ENCODE measurements around the gene CLEC4E. TPM values are rescaled to one million over a fixed set of nuclear protein-coding genes. Genes with fewer than 3 reads are reported as not detected.

Gene CLEC4E
- total RNA-seq, 4 donors from 2014 or later, result 0.42 to 1.6 (median 0.81) TPM

GRCh38 chr12:8508910-8509841 is 31.5 kb downstream of the CLEC4E start:
- no peak for DNase-seq (ENCODE audit: low spot score in 2 of 2)
- H3K4me3 ChIP-seq (ENCODE audit: low read depth, poor library complexity, severe bottlenecking), result no peak overlapping the region
- TF ChIP-seq POLR2A (IDR thresholded peaks at IDR 0.05) (no peak), CTCF (IDR thresholded peaks at IDR 0.05) (no peak)
- WGBS, 2 donors, result 49 to 54% methylated on average over 12 of the region's 12 CpGs
- intact Hi-C loops (cut with DNase I; ENCODE audit: low total_unique reads), result no loop called here

- no peak for DNase-seq (ENCODE audit: low spot score in 2 of 2)
- WGBS, 2 donors, result 75 to 82% methylated on average over 3 of the region's 3 CpGs
- intact Hi-C loops (cut with DNase I; ENCODE audit: low total_unique reads), result no loop called here
- TF ChIP-seq POLR2A (IDR thresholded peaks at IDR 0.05) (no peak), CTCF (IDR thresholded peaks at IDR 0.05) (no peak)
- no peak overlapping the region for H3K4me3 ChIP-seq (ENCODE audit: low read depth, poor library complexity, severe bottlenecking)
Measured at GRCh38 chr12:8508223-8508622, 32.5 kb downstream of the CLEC4E start.

- no peak for DNase-seq (ENCODE audit: low spot score in 2 of 2)
- intact Hi-C loops (cut with DNase I; ENCODE audit: low total_unique reads), result no loop called here
- H3K4me3 ChIP-seq (ENCODE audit: low read depth, poor library complexity, severe bottlenecking), result no peak overlapping the region
- TF ChIP-seq POLR2A (IDR thresholded peaks at IDR 0.05) (no peak), CTCF (IDR thresholded peaks at IDR 0.05) (no peak)
- WGBS, 2 donors, result 76 to 80% methylated on average over 3 of the region's 3 CpGs
Measured at GRCh38 chr12:8507596-8507995, 33.1 kb downstream of the CLEC4E start.

- WGBS, 2 donors, result 83 to 84% methylated on average over 1 of the region's 1 CpG
- intact Hi-C loops (cut with DNase I; ENCODE audit: low total_unique reads), result no loop called here
- no peak for DNase-seq (ENCODE audit: low spot score in 2 of 2)
- TF ChIP-seq CTCF (IDR thresholded peaks at IDR 0.05), result no peak
- TF ChIP-seq POLR2A (IDR thresholded peaks at IDR 0.05), result no peak
- H3K4me3 ChIP-seq (ENCODE audit: low read depth, poor library complexity, severe bottlenecking), result no peak overlapping the region
Measured at GRCh38 chr12:8504351-8504750, 36.4 kb downstream of the CLEC4E start.

- DNase-seq (ENCODE audit: low spot score in 2 of 2), result no peak
- intact Hi-C loops (cut with DNase I; ENCODE audit: low total_unique reads), result no loop called here
- 68 to 73% methylated on average over 3 of the region's 3 CpGs for WGBS, 2 donors
- no peak overlapping the region for H3K4me3 ChIP-seq (ENCODE audit: low read depth, poor library complexity, severe bottlenecking)
- TF ChIP-seq POLR2A (IDR thresholded peaks at IDR 0.05), result no peak
- TF ChIP-seq CTCF (IDR thresholded peaks at IDR 0.05), result no peak
Measured at GRCh38 chr12:8501720-8502119, 39.0 kb downstream of the CLEC4E start.
